ENCODE results near the gene PPP1R13L. TPM values are rescaled to one million over a fixed set of nuclear protein-coding genes. Genes with fewer than 3 reads are reported as not detected.
A peak's percentile ranks its signal among the peaks of the same experiment; 100 is the strongest.

The PPP1R13L gene
- total and polyA plus RNA-seq, 8 donors, result 22.8 to 54.4 (median 30.7) TPM

- intact Hi-C loops (cut with DNase I), result no loop called here
- Histone ChIP-seq H3K27ac (no peak overlapping the region), H3K36me3 (no peaks in the 10 kb centered on the region), H3K9me3 (no peaks in the 10 kb centered on the region), H3K4me3 (peak overlapping the region; percentile 52 to 92 (median 73)), H3K4me1 (peaks cover 7 to 13% (median 8%) of the 10 kb centered on the region in 3 donors), H3K27me3 (no peaks in the 10 kb centered on the region)
- FAIRE-seq (no peak), ATAC-seq (no peak), DNase-seq (no peak)
- 0 to 1% methylated on average over 10 of the region's 10 CpGs for WGBS, 2 donors
- TF ChIP-seq CTCF (IDR thresholded peaks at IDR 0.05), result no peak
Observed at GRCh38 chr19:45407091-45407375, 2.2 kb upstream of the PPP1R13L start.

GRCh38 chr19:45406226-45407090 is 1.6 kb upstream of the PPP1R13L start, which contains the start of gene POLR1G:
Gene POLR1G, plus strand, starts transcription at chr19:45406644. Its CDS starts 53 bp downstream, at chr19:45406697.
- H3K36me3 ChIP-seq, result no peaks in the 10 kb centered on the region
- H3K9me3 ChIP-seq, result no peaks in the 10 kb centered on the region
- WGBS, 2 donors, result 0 to 1% methylated on average over 51 of the region's 51 CpGs
- ATAC-seq (peak; percentile 57 to 75 (median 66)), FAIRE-seq (no peak), DNase-seq (peak; percentile 77 to 92 (median 82))
- intact Hi-C loops (cut with DNase I), result no loop called here
- H3K4me1 ChIP-seq, result peaks cover 7 to 13% (median 8%) of the 10 kb centered on the region in 3 donors
- peak within 1 kb of the TSS; percentile 52 to 92 (median 73) for H3K4me3 ChIP-seq
- H3K27ac ChIP-seq, result peak within 1 kb of the TSS; percentile 92 to 99 (median 94)
- TF ChIP-seq CTCF (IDR thresholded peaks at IDR 0.05), result no peak
- H3K27me3 ChIP-seq, result no peaks in the 10 kb centered on the region

GRCh38 chr19:45405435-45406225 is 761 bp upstream of the PPP1R13L start:
- intact Hi-C loops (cut with DNase I), result no loop called here

GRCh38 chr19:45403781-45404556 is 900 bp downstream of the PPP1R13L start:
- no peaks in the 10 kb centered on the region for H3K27me3 ChIP-seq
- H3K4me3 ChIP-seq, result peak overlapping the region; percentile 52 to 92 (median 73)
- ATAC-seq (peak; percentile 22 to 35 (median 23)), DNase-seq (peak; percentile 75 to 89 (median 82)), FAIRE-seq (no peak)
- WGBS, 2 donors, result 6% methylated on average over 25 of the region's 25 CpGs
- no peaks in the 10 kb centered on the region for H3K9me3 ChIP-seq
- peak; percentile 29 to 37 (median 31) for TF ChIP-seq CTCF (IDR thresholded peaks at IDR 0.05)
- H3K36me3 ChIP-seq, result no peaks in the 10 kb centered on the region
- intact Hi-C loops (cut with DNase I), result no loop called here
- H3K27ac ChIP-seq, result peak overlapping the region; percentile 92 to 99 (median 94)
- peaks cover 7 to 13% (median 8%) of the 10 kb centered on the region in 3 donors for H3K4me1 ChIP-seq

More at GRCh38 chr19:45405435-45406225, 761 bp upstream of the PPP1R13L start:
- DNase-seq (peak; percentile 87 to 94 (median 90)), FAIRE-seq (no peak), ATAC-seq (peak; percentile 72 to 81 (median 76))
- peak overlapping the region; percentile 52 to 92 (median 73) for H3K4me3 ChIP-seq
- H3K27me3 ChIP-seq, result no peaks in the 10 kb centered on the region
- no peaks in the 10 kb centered on the region for H3K9me3 ChIP-seq
- H3K36me3 ChIP-seq, result no peaks in the 10 kb centered on the region
- peaks cover 7 to 13% (median 8%) of the 10 kb centered on the region in 3 donors for H3K4me1 ChIP-seq
- H3K27ac ChIP-seq, result peak overlapping the region; percentile 92 to 99 (median 94)
- WGBS, 2 donors, result 0% methylated on average over 47 to 48 of the region's 48 CpGs
- no peak for TF ChIP-seq CTCF (IDR thresholded peaks at IDR 0.05)
